Karpas-422 (cell line): ENCODE measurements around the gene LRRC74B. TPM values are rescaled to one million over a fixed set of nuclear protein-coding genes. Genes with fewer than 3 reads are reported as not detected.

Experiments
- DNase-seq: peaks from one replicate; pipeline ENCODE4 v3.0.0-alpha.2; 2015
- H2AFZ ChIP-seq: fragments of 200-600 bp; sonication (generic); 2 replicates; pipeline ENCODE4 v1.6.1; 2014; ENCODE audit warnings: antibody characterized with exemption, low read length, mixed read lengths
- H3K27ac ChIP-seq: fragments of 200-600 bp; sonication (generic); 2 replicates; pipeline ENCODE4 v1.5.1; 2014; ENCODE audit warnings: mild to moderate bottlenecking, low read length, moderate library complexity
- H3K27me3 ChIP-seq: fragments of 200-600 bp; sonication (generic); 2 replicates; pipeline ENCODE4 v1.6.1; 2014; ENCODE audit warnings: low read length, mixed read lengths
- H3K36me3 ChIP-seq: fragments of 200-600 bp; sonication (generic); 2 replicates; pipeline ENCODE4 v1.6.1; 2014; ENCODE audit warnings: low read length, mixed read lengths; ENCODE audit not compliant: insufficient read depth
- H3K4me1 ChIP-seq: fragments of 200-600 bp; sonication (generic); 2 replicates; pipeline ENCODE4 v1.6.1; 2014; ENCODE audit warnings: mild to moderate bottlenecking, low read length, mixed read lengths
- H3K4me2 ChIP-seq: fragments of 200-600 bp; sonication (generic); 2 replicates; pipeline ENCODE4 v1.6.1; 2014; ENCODE audit warnings: low read length, low read depth, mild to moderate bottlenecking; ENCODE audit not compliant: poor library complexity, severe bottlenecking
- H3K4me3 ChIP-seq: fragments of 200-600 bp; sonication (generic); 2 replicates; pipeline ENCODE4 v1.5.1; 2014; ENCODE audit warnings: mild to moderate bottlenecking, antibody characterized with exemption, low read length, mixed read lengths
- H3K79me2 ChIP-seq: fragments of 200-600 bp; sonication (generic); 2 replicates; pipeline ENCODE4 v1.6.1; 2014; ENCODE audit warnings: mild to moderate bottlenecking, low read length, mixed read lengths
- H3K9ac ChIP-seq: fragments of 200-600 bp; sonication (generic); 2 replicates; pipeline ENCODE4 v1.6.0; 2014; ENCODE audit warnings: low read length
- H3K9me2 ChIP-seq: fragments of 200-600 bp; sonication (generic), shearing (Covaris generic); replicated peaks from 2 replicates; pipeline ENCODE4 v1.6.0; 2014; ENCODE audit warnings: mild to moderate bottlenecking, low read length, moderate library complexity; ENCODE audit not compliant: insufficient read depth
- H3K9me3 ChIP-seq: fragments of 300-700, 200-600 bp; sonication (generic); 2 replicates; pipeline ENCODE4 v1.6.1; 2014; ENCODE audit warnings: low read length, mixed read lengths
- H4K20me1 ChIP-seq: fragments of 200-600 bp; sonication (generic); 2 replicates; pipeline ENCODE4 v1.6.1; 2014; ENCODE audit warnings: mild to moderate bottlenecking, antibody characterized with exemption, low read length, low read depth; ENCODE audit not compliant: insufficient read depth
- total RNA-seq: library from RNA; depleted of rRNA; stranded (reverse); fragments of >200 nt; shearing (Covaris generic); gene quantifications from 2 replicates; pipeline ENCODE4 v1.2.3, GENCODE V29; 2014; ENCODE audit warnings: low replicate concordance

Gene LRRC74B
- total RNA-seq, 1 experiment from 2014 or later: not detected

- no peaks in the 10 kb centered on the region for H3K36me3 ChIP-seq
- no peaks in the 10 kb centered on the region for H3K4me1 ChIP-seq
- no peaks in the 10 kb centered on the region; the same call in 1 of the 2 replicates for H3K9me3 ChIP-seq
- DNase-seq: no peak
- H3K4me2 ChIP-seq: no peak overlapping the region
- no peaks in the 10 kb centered on the region for H3K9me2 ChIP-seq
- no peaks in the 10 kb centered on the region for H3K27me3 ChIP-seq
- H3K9ac ChIP-seq: no peak overlapping the region
- no peak overlapping the region for H2AFZ ChIP-seq
- no peaks in the 10 kb centered on the region for H3K79me2 ChIP-seq
- no peak overlapping the region for H3K4me3 ChIP-seq
- H4K20me1 ChIP-seq: no peaks in the 10 kb centered on the region
- H3K27ac ChIP-seq: no peak overlapping the region
These were observed 27.7 kb downstream of the LRRC74B start for GRCh38 chr22:21073482-21073881.

GRCh38 chr22:21074102-21074715 is 28.5 kb downstream of the LRRC74B start:
- Histone ChIP-seq H3K9me3 (no peaks in the 10 kb centered on the region; the same call in 1 of the 2 replicates), H3K9me2 (no peaks in the 10 kb centered on the region), H3K36me3 (no peaks in the 10 kb centered on the region), H3K79me2 (no peaks in the 10 kb centered on the region), H4K20me1 (no peaks in the 10 kb centered on the region), H3K9ac (no peak overlapping the region), H3K27ac (no peak overlapping the region), H3K4me1 (no peaks in the 10 kb centered on the region), H3K4me3 (no peak overlapping the region), H3K4me2 (no peak overlapping the region), H2AFZ (no peak overlapping the region), H3K27me3 (no peaks in the 10 kb centered on the region)
- no peak for DNase-seq

GRCh38 chr22:21075516-21076138 is 29.9 kb downstream of the LRRC74B start:
- H3K4me3 ChIP-seq: no peak overlapping the region
- no peaks in the 10 kb centered on the region; the same call in 1 of the 2 replicates for H3K9me3 ChIP-seq
- no peaks in the 10 kb centered on the region for H4K20me1 ChIP-seq
- no peaks in the 10 kb centered on the region for H3K79me2 ChIP-seq
- no peak overlapping the region for H3K9ac ChIP-seq
- no peak for DNase-seq
- H3K9me2 ChIP-seq: no peaks in the 10 kb centered on the region
- no peaks in the 10 kb centered on the region for H3K4me1 ChIP-seq
- no peak overlapping the region for H3K27ac ChIP-seq
- H3K36me3 ChIP-seq: no peaks in the 10 kb centered on the region
- H2AFZ ChIP-seq: no peak overlapping the region
- no peak overlapping the region for H3K4me2 ChIP-seq
- no peaks in the 10 kb centered on the region for H3K27me3 ChIP-seq

- Histone ChIP-seq H3K9ac (no peak overlapping the region), H2AFZ (no peak overlapping the region), H3K9me3 (no peaks in the 10 kb centered on the region; the same call in 1 of the 2 replicates), H3K4me3 (no peak overlapping the region), H3K27me3 (no peaks in the 10 kb centered on the region), H3K4me1 (no peaks in the 10 kb centered on the region), H4K20me1 (no peaks in the 10 kb centered on the region), H3K4me2 (no peak overlapping the region), H3K27ac (no peak overlapping the region), H3K36me3 (no peaks in the 10 kb centered on the region), H3K9me2 (no peaks in the 10 kb centered on the region), H3K79me2 (no peaks in the 10 kb centered on the region)
- DNase-seq: no peak
These were observed 31.3 kb downstream of the LRRC74B start for GRCh38 chr22:21076912-21077625.

GRCh38 chr22:21077884-21078508 is 32.2 kb downstream of the LRRC74B start:
- Histone ChIP-seq H3K4me2 (no peak overlapping the region), H2AFZ (no peak overlapping the region), H3K9ac (no peak overlapping the region), H3K9me3 (no peaks in the 10 kb centered on the region), H3K79me2 (no peaks in the 10 kb centered on the region), H3K4me1 (no peaks in the 10 kb centered on the region), H3K27ac (no peak overlapping the region), H3K9me2 (no peaks in the 10 kb centered on the region), H3K27me3 (no peaks in the 10 kb centered on the region), H3K36me3 (no peaks in the 10 kb centered on the region), H3K4me3 (no peak overlapping the region), H4K20me1 (no peaks in the 10 kb centered on the region)
- DNase-seq: no peak

GRCh38 chr22:21078916-21079315 is 33.2 kb downstream of the LRRC74B start:
- Histone ChIP-seq H4K20me1 (no peaks in the 10 kb centered on the region), H3K9me2 (no peaks in the 10 kb centered on the region), H3K9me3 (no peaks in the 10 kb centered on the region), H3K27me3 (no peaks in the 10 kb centered on the region), H3K4me1 (no peaks in the 10 kb centered on the region), H3K9ac (no peak overlapping the region), H3K79me2 (no peaks in the 10 kb centered on the region), H3K27ac (no peak overlapping the region), H2AFZ (no peak overlapping the region), H3K4me2 (no peak overlapping the region), H3K36me3 (no peaks in the 10 kb centered on the region), H3K4me3 (no peak overlapping the region)
- DNase-seq: no peak

GRCh38 chr22:21079493-21079892 is 33.7 kb downstream of the LRRC74B start:
- Histone ChIP-seq H3K4me1 (no peaks in the 10 kb centered on the region), H3K9ac (no peak overlapping the region), H3K36me3 (no peaks in the 10 kb centered on the region), H3K79me2 (no peaks in the 10 kb centered on the region), H3K27me3 (no peaks in the 10 kb centered on the region), H2AFZ (no peak overlapping the region), H3K9me2 (no peaks in the 10 kb centered on the region), H3K9me3 (no peaks in the 10 kb centered on the region), H4K20me1 (no peaks in the 10 kb centered on the region), H3K4me3 (no peak overlapping the region), H3K4me2 (no peak overlapping the region), H3K27ac (no peak overlapping the region)
- no peak for DNase-seq
